ENCODE results near the gene PCDHGB1. TPM values are rescaled to one million over a fixed set of nuclear protein-coding genes. Genes with fewer than 3 reads are reported as not detected.
A peak's percentile ranks its signal among the peaks of the same experiment; 100 is the strongest.

The PCDHGB1 gene
- total and polyA plus RNA-seq, 2 donors (not counting 3 experiments of a cell fraction or from before 2014, with no cell fraction given): 0.39 to 0.62 TPM

DNA sequence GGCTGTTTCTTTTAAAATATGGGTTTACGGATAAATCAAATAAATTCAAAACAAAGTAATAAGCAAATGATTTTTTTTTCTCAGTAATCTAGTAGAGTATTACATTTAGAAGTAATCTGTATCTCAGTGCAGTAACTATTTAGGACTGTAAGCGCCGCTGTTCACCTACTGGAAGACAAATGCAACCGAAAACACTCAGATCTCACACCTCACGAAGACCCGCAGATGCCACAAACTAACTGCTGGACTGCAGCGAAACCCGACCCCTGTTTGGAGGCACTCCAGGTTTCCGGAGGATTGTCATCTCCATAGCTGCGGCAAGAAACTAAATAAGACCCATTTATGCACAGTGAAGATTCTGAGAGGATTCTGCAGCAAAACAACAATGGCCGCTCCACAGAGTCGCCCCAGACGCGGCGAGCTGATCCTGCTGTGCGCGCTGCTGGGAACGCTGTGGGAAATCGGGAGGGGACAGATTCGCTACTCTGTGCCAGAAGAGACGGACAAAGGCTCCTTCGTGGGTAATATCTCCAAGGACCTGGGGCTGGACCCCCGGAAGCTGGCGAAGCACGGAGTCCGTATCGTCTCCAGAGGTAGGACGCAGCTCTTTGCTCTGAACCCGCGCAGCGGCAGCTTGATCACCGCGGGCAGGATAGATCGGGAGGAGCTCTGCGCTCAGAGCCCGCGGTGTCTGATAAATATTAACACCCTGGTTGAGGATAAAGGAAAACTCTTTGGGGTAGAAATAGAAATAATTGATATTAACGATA lies 42.7 kb downstream of the PCDHGB1 start, which contains the start of gene PCDHGA8:
PCDHGA8 (plus strand) TSS at position 205 of the 770 bp plus-strand sequence; CDS start at position 386, 181 bp downstream.
- Histone ChIP-seq H4K20me1 (replicated peaks; ENCODE audit: control insufficient read depth, extremely low read depth, insufficient read depth, low read length) (no peaks in the 10 kb centered on the region), H3K27ac (ENCODE audit: insufficient read depth, low read depth, low read length) (no peak within 1 kb of the TSS), H3K36me3 (ENCODE audit: control insufficient read depth in 2 of 2, extremely low read depth in 1 of 2, insufficient read depth in 2 of 2, low read length in 2 of 2) (no peaks in the 10 kb centered on the region), H3K27me3 (ENCODE audit: control insufficient read depth in 2 of 2, insufficient read depth in 2 of 2, low read length in 2 of 2) (peaks cover 28 to 76% of the 10 kb centered on the region in 2 experiments), H3K9me1 (replicated peaks; ENCODE audit: control insufficient read depth, extremely low read depth, insufficient read depth, low read length) (no peaks in the 10 kb centered on the region), H3K9me3 (replicated peaks; ENCODE audit: control insufficient read depth, insufficient read depth, low read length) (peaks cover 2% of the 10 kb centered on the region), H3K79me2 (ENCODE audit: control insufficient read depth, insufficient read depth, low read length) (no peaks in the 10 kb centered on the region), H3K4me3 (replicated peaks in 1 of 3; ENCODE audit: insufficient read depth in 1 of 3, low read depth in 1 of 3, low read length in 3 of 3) (no peak within 1 kb of the TSS), H3K9ac (replicated peaks; ENCODE audit: extremely low read depth, insufficient read depth, low read length) (no peak within 1 kb of the TSS), H2AFZ (ENCODE audit: low read depth, low read length) (no peak within 1 kb of the TSS), H3K4me1 (ENCODE audit: control insufficient read depth, extremely low read depth, insufficient read depth, low read length) (no peaks in the 10 kb centered on the region), H3K4me2 (ENCODE audit: insufficient read depth, low read length) (no peak within 1 kb of the TSS)
- no peak for DNase-seq (ENCODE audit: low read depth, low spot score)
- intact Hi-C loops (cut with micrococcal nuclease): no loop called here
- dilution Hi-C loops (cut with MboI; ENCODE audit: extremely low pct_ligation_motif_present, low sequenced_read_pairs): no loop called here
- CTCF ChIA-PET: interaction anchor here (0.8 to 3.7 kb wide), 5 partner anchors 19 to 171 kb away, joined by 3 to 16 read pairs (median 4); partner anchors contain the start of genes PCDHGA10, PCDHGA3 and PCDHGA6
- POLR2A ChIA-PET: no interaction called here
- FAIRE-seq: peak; percentile 26
- TF ChIP-seq, protein P1, sequence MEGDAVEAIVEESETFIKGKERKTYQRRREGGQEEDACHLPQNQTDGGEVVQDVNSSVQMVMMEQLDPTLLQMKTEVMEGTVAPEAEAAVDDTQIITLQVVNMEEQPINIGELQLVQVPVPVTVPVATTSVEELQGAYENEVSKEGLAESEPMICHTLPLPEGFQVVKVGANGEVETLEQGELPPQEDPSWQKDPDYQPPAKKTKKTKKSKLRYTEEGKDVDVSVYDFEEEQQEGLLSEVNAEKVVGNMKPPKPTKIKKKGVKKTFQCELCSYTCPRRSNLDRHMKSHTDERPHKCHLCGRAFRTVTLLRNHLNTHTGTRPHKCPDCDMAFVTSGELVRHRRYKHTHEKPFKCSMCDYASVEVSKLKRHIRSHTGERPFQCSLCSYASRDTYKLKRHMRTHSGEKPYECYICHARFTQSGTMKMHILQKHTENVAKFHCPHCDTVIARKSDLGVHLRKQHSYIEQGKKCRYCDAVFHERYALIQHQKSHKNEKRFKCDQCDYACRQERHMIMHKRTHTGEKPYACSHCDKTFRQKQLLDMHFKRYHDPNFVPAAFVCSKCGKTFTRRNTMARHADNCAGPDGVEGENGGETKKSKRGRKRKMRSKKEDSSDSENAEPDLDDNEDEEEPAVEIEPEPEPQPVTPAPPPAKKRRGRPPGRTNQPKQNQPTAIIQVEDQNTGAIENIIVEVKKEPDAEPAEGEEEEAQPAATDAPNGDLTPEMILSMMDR (IDR thresholded peaks at IDR 0.05; ENCODE audit: extremely low read depth in 1 of 2, insufficient read depth in 1 of 2, low read depth in 1 of 2, low read length in 2 of 2): peak in 1 of 2 donors; percentile 18
- TF ChIP-seq POLR2AphosphoS5 (IDR thresholded peaks at IDR 0.05; ENCODE audit: insufficient read depth, low read depth, low read length): no peak
- no TSS peak for BruUV-seq (replicated peaks)

DNA sequence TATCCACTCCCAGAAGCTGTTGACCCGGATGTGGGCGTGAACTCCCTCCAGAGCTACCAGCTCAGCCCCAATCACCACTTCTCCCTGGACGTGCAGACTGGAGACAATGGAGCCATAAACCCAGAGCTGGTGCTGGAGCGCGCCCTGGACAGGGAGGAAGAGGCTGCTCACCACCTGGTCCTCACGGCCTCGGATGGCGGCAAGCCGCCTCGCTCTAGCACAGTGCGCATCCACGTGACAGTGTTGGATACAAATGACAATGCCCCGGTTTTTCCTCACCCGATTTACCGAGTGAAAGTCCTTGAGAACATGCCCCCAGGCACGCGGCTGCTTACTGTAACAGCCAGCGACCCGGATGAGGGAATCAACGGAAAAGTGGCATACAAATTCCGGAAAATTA lies 43.4 kb downstream of the PCDHGB1 start:
- TF ChIP-seq MYC (IDR thresholded peaks at IDR 0.05; ENCODE audit: low read depth, low read length): no peak
- TF ChIP-seq GATA2 (IDR thresholded peaks at IDR 0.05; ENCODE audit: insufficient read depth, insufficient read length, low read depth, low read length): no peak
- no peak for TF ChIP-seq FOS (IDR thresholded peaks at IDR 0.05; ENCODE audit: borderline replicate concordance, insufficient read depth, low read length)
- no peak for TF ChIP-seq POLR2AphosphoS5 (IDR thresholded peaks at IDR 0.05; ENCODE audit: insufficient read depth, low read depth, low read length)
- TF ChIP-seq, protein P2, sequence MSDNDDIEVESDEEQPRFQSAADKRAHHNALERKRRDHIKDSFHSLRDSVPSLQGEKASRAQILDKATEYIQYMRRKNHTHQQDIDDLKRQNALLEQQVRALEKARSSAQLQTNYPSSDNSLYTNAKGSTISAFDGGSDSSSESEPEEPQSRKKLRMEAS (IDR thresholded peaks at IDR 0.05; ENCODE audit: insufficient read depth, insufficient read length): no peak
- no peak for TF ChIP-seq EZH2 (IDR thresholded peaks at IDR 0.05; ENCODE audit: borderline replicate concordance, low read depth, low read length, severe bottlenecking)
- TF ChIP-seq JUN (IDR thresholded peaks at IDR 0.05; ENCODE audit: borderline replicate concordance, insufficient read depth, insufficient read length, low read depth): no peak
- TF ChIP-seq POLR2A (IDR thresholded peaks at IDR 0.05; ENCODE audit: low read depth, low read length): no peak
- TF ChIP-seq, protein P1 (IDR thresholded peaks at IDR 0.05; ENCODE audit: extremely low read depth in 1 of 2, insufficient read depth in 1 of 2, low read depth in 1 of 2, low read length in 2 of 2): no peak
- no peaks in the 10 kb centered on the region for H4K20me1 ChIP-seq (replicated peaks; ENCODE audit: control insufficient read depth, extremely low read depth, insufficient read depth, low read length)
- intact Hi-C loops (cut with micrococcal nuclease) (no loop called here), dilution Hi-C loops (cut with MboI; ENCODE audit: extremely low pct_ligation_motif_present, low sequenced_read_pairs) (no loop called here)
- peaks cover 2% of the 10 kb centered on the region for H3K9me3 ChIP-seq (replicated peaks; ENCODE audit: control insufficient read depth, insufficient read depth, low read length)
- no peak overlapping the region for H3K9ac ChIP-seq (replicated peaks; ENCODE audit: extremely low read depth, insufficient read depth, low read length)
- no peak overlapping the region for H2AFZ ChIP-seq (ENCODE audit: low read depth, low read length)
- H3K4me1 ChIP-seq (ENCODE audit: control insufficient read depth, extremely low read depth, insufficient read depth, low read length): no peaks in the 10 kb centered on the region
- H3K27ac ChIP-seq (ENCODE audit: insufficient read depth, low read depth, low read length): no peak overlapping the region
- no TSS peak for BruUV-seq (replicated peaks)
- H3K4me3 ChIP-seq (replicated peaks in 1 of 3; ENCODE audit: insufficient read depth in 1 of 3, low read depth in 1 of 3, low read length in 3 of 3): no peak overlapping the region
- peaks cover 29 to 75% of the 10 kb centered on the region in 2 experiments for H3K27me3 ChIP-seq (ENCODE audit: control insufficient read depth in 2 of 2, insufficient read depth in 2 of 2, low read length in 2 of 2)
- DNase-seq (ENCODE audit: low read depth, low spot score) (no peak), FAIRE-seq (no peak)
- CTCF ChIA-PET: interaction anchor here (0.8 to 3.7 kb wide), 4 partner anchors 20 to 171 kb away, joined by 3 to 16 read pairs (median 6); partner anchors contain the start of genes PCDHGA10 and PCDHGA3
- no peak overlapping the region for H3K4me2 ChIP-seq (ENCODE audit: insufficient read depth, low read length)
- H3K9me1 ChIP-seq (replicated peaks; ENCODE audit: control insufficient read depth, extremely low read depth, insufficient read depth, low read length): no peaks in the 10 kb centered on the region
- no peaks in the 10 kb centered on the region for H3K79me2 ChIP-seq (ENCODE audit: control insufficient read depth, insufficient read depth, low read length)
- H3K36me3 ChIP-seq (ENCODE audit: control insufficient read depth in 2 of 2, extremely low read depth in 1 of 2, insufficient read depth in 2 of 2, low read length in 2 of 2): no peaks in the 10 kb centered on the region
- POLR2A ChIA-PET: no interaction called here

Measured in endothelial cell of umbilical vein (primary cell).